Midbrain (tissue), 1 donor: ENCODE data around the gene KBTBD2.
"Not testable (repeated sequence)": the region's sequence is repeated elsewhere in the genome, so short reads cannot be mapped to it uniquely, and the experiment has no call there.

Experiments used
- DNase-seq: peaks from one replicate; lab custom pipeline; 2025; lab: John Stamatoyannopoulos, UW

KBTBD2 gene

GRCh38 chr7:32855837-32856775, 35.5 kb downstream of the KBTBD2 start:
- DNase-seq = not testable (repeated sequence)

DNA sequence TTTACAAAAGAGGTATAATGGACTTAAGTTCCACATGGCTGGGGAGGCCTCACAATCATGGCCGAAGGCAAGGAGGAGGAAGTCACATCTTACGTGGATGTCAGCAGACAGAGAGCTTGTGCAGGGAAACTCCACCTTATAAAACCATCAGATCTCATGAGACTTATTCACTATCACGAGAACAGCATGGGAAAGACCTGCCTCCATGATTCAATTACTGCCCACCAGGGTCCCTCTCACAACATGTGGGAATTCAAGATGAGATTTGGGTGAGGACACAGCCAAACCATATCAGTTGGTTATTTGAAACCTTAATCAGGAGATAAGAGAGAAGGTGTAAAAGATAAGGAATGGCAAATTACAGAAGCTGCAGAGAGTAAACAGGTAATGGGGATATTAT, 40.9 kb downstream of the KBTBD2 start:
- not testable (repeated sequence) for DNase-seq

DNA sequence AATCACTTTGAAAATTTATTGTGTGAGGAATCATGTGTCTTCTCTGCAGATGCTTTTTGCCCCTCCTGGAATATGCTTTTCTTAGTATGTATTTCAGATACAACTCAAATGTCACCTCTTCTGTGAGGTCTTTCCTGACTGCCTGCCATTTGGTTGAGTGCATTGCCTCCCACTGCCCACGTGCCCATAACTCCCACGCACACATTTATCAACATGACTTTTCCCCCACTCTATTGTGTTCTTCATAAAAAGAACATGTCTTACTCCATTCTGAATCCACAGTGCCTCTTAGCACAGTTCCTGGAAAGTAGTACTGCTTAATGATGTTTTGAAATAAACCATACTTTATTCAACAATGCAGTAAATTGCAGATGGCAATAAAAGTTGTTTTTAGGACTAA, 42.9 kb downstream of the KBTBD2 start:
- DNase-seq = not testable (repeated sequence)

DNA sequence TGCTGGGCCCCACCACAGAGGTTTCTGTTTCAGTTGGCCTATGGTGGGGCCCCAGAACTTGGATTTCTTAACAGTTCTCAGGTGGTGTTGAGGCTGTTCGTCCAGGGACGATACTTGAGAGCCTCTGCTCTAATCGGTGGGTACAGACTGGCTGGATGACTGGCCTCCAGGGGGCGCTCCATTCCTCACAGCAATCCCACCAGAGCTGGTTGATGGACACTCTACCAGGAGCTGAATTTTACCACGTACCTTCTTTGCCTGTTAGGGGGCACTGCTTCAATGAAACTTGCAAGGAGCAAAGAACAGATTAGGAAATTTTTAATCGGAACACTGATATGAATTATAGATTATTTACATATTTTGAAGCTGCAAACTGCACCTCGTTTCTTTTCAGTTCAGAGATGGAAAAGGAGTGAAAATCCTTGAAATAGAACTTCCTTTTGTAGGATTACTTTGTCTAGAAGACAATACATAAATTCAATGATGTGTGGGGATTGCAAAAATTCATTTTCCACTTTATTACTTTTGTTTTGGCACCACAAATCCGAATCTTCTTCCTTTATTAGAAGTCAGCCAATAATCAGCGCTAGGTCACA, 44.8 kb downstream of the KBTBD2 start:
- DNase-seq = peak; percentile 80

GRCh38 chr7:32844748-32845147, 46.8 kb downstream of the KBTBD2 start:
- not testable (repeated sequence) for DNase-seq

- not testable (repeated sequence) for DNase-seq
Observed at GRCh38 chr7:32843763-32844162, 47.8 kb downstream of the KBTBD2 start.

GRCh38 chr7:32839846-32840245, 51.7 kb downstream of the KBTBD2 start:
- DNase-seq = not testable (repeated sequence)

- not testable (repeated sequence) for DNase-seq
Observed at GRCh38 chr7:32828996-32829752, 62.4 kb downstream of the KBTBD2 start.
